Keratinocyte (primary cell): ENCODE data around the gene SORBS2.

Experiments
- EZH2 ChIP-seq: IDR thresholded peaks from one replicate; pipeline ENCODE4 v1.6.1; 2012; ENCODE audit warnings: inconsistent platforms, mild to moderate bottlenecking, low read length, moderate library complexity
- TF ChIP-seq, protein P1 (sequence below), 3 experiments: IDR thresholded peaks in 1 of 3; conservative IDR thresholded peaks in 1 of 3; optimal IDR thresholded peaks in 1 of 3; 2 replicates in 2 of 3; 3 replicates in 1 of 3; pipeline versions ENCODE3 to v1.5.1; 2011; ENCODE audit warnings: low read length in 3 of 3, mild to moderate bottlenecking in 3 of 3, moderate library complexity in 2 of 3, control low read depth in 1 of 3, inconsistent platforms in 1 of 3; ENCODE audit not compliant: insufficient read depth in 2 of 3; ENCODE audit errors: extremely low read depth in 1 of 3

DNA sequence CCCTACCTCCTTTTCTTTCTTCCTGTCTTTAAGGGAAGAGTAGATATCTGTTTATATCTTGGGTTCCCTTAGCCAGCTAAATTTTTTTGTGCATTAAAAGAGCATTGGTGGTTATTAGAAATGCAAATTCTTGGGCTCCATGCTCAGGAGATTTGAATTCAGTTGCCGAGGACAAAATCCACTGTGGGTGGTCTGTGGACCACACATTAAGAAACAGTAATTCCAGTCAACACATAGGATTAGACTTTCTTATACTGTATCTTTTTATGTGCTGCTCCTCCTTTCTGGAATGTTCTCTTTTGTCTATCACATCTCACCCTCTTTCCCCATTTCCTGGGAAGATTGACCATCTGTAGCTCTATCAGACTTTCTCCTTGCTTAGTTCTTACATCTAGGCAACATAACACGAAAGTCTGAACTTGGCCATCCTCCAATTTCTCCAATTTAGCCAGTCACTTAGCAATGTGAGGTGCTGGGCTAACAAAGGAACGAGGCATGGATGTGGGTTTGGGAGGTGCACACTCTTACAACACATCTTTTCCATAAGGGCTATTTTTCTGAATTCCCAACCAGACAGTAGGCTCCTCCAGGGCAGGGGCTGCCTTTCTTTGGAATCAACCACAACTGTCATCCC is 271.4 kb downstream of the SORBS2 start:
- TF ChIP-seq, protein P1, sequence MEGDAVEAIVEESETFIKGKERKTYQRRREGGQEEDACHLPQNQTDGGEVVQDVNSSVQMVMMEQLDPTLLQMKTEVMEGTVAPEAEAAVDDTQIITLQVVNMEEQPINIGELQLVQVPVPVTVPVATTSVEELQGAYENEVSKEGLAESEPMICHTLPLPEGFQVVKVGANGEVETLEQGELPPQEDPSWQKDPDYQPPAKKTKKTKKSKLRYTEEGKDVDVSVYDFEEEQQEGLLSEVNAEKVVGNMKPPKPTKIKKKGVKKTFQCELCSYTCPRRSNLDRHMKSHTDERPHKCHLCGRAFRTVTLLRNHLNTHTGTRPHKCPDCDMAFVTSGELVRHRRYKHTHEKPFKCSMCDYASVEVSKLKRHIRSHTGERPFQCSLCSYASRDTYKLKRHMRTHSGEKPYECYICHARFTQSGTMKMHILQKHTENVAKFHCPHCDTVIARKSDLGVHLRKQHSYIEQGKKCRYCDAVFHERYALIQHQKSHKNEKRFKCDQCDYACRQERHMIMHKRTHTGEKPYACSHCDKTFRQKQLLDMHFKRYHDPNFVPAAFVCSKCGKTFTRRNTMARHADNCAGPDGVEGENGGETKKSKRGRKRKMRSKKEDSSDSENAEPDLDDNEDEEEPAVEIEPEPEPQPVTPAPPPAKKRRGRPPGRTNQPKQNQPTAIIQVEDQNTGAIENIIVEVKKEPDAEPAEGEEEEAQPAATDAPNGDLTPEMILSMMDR (optimal IDR thresholded peaks at IDR 0.05 in 1 of 3, IDR thresholded peaks at IDR 0.05 in 1 of 3, conservative IDR thresholded peaks at IDR 0.05 in 1 of 3; ENCODE audit: extremely low read depth in 1 of 3, insufficient read depth in 2 of 3, low read length in 3 of 3), result no peak
- no peak for TF ChIP-seq EZH2
